ENCODE data around the gene SERPINA1. TPM values are rescaled to one million over a fixed set of nuclear protein-coding genes. Genes with fewer than 3 reads are reported as not detected.

The SERPINA1 gene
- total and polyA plus RNA-seq, 8 donors = 10.5 to 1,332 (median 80.3) TPM

GRCh38 chr14:94407906-94408305, 19.5 kb upstream of the SERPINA1 start:
- H3K4me3 ChIP-seq = no peak overlapping the region
- no peak for TF ChIP-seq POLR2AphosphoS5 (IDR thresholded peaks at IDR 0.05)
- no peak for TF ChIP-seq CTCF (IDR thresholded peaks at IDR 0.05)
- no peak for TF ChIP-seq POLR2A (IDR thresholded peaks at IDR 0.05)
- no peak for TF ChIP-seq EP300 (IDR thresholded peaks at IDR 0.05)
- intact Hi-C loops (cut with DNase I; ENCODE audit: low total_unique reads) = no loop called here

GRCh38 chr14:94406910-94407309, 18.5 kb upstream of the SERPINA1 start:
- peaks cover 0 to 22% (median 18%) of the 10 kb centered on the region in 4 donors for H3K9me3 ChIP-seq
- no peaks in the 10 kb centered on the region for H3K36me3 ChIP-seq
- TF ChIP-seq EP300 (IDR thresholded peaks at IDR 0.05) (no peak), POLR2A (IDR thresholded peaks at IDR 0.05) (no peak), CTCF (IDR thresholded peaks at IDR 0.05) (no peak), POLR2AphosphoS5 (IDR thresholded peaks at IDR 0.05) (no peak)
- no peak overlapping the region for H3K27ac ChIP-seq
- intact Hi-C loops (cut with DNase I; ENCODE audit: low total_unique reads) = no loop called here
- H3K27me3 ChIP-seq = no peaks in the 10 kb centered on the region
- no peaks in the 10 kb centered on the region for H3K4me1 ChIP-seq
- no peak for DNase-seq
- H3K4me3 ChIP-seq = no peak overlapping the region

More at GRCh38 chr14:94407906-94408305, 19.5 kb upstream of the SERPINA1 start:
- no peak for DNase-seq
- Histone ChIP-seq H3K36me3 (no peaks in the 10 kb centered on the region), H3K27ac (no peak overlapping the region), H3K9me3 (peaks cover 0 to 22% (median 18%) of the 10 kb centered on the region in 4 donors), H3K27me3 (no peaks in the 10 kb centered on the region), H3K4me1 (no peaks in the 10 kb centered on the region)

DNA sequence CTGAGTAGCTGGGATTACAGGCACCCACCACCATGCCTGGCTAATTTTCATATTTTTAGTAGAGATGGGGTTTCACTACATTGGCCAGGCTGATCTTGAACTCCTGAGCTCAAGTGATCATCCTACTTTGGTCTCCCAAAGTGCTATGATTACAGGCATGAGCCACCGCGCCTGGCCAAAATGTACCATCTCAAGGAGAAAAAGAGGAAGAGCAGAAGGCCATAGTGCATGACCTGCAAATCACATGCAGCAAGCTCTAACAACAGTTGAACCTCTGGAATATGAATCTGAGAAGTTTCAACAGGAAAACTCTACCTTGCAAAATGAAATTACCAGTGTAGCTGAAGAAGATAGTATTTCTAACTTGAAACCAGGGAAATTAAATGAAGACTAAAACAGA, 17.1 kb upstream of the SERPINA1 start:
- Histone ChIP-seq H3K4me3 (no peak overlapping the region), H3K27ac (no peak overlapping the region), H3K36me3 (no peaks in the 10 kb centered on the region), H3K9me3 (peaks cover 0 to 12% (median 10%) of the 10 kb centered on the region in 4 donors), H3K27me3 (no peaks in the 10 kb centered on the region), H3K4me1 (no peaks in the 10 kb centered on the region)
- DNase-seq = no peak
- intact Hi-C loops (cut with DNase I; ENCODE audit: low total_unique reads) = no loop called here
- 84 to 100% (median 93%) methylated on average over 2 of the region's 2 CpGs for whole genome bisulfite sequencing, 5 donors
- TF ChIP-seq POLR2A (IDR thresholded peaks at IDR 0.05) (no peak), EP300 (IDR thresholded peaks at IDR 0.05) (no peak), CTCF (IDR thresholded peaks at IDR 0.05) (no peak), POLR2AphosphoS5 (IDR thresholded peaks at IDR 0.05) (no peak)

DNA sequence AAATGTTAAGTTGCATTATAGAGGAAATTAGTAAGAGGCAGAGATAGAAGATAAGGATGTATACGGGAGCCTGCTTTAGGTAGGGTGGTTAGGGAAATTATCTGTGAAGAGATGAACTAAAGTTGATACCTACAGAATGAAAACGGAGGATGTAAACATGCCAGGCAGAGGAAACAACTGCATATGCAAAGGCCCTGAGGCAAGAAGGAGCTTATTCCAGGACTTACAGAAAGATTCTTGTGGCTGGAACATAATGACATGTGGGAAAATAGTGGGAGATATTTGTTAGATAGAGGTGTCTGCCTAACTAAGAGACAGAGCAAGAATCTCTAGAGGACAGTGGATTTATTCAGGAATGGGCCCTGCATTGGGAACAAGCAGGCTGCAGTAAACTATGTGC, 16.2 kb upstream of the SERPINA1 start:
- H3K36me3 ChIP-seq = no peaks in the 10 kb centered on the region
- no peaks in the 10 kb centered on the region for H3K4me1 ChIP-seq
- no peaks in the 10 kb centered on the region for H3K27me3 ChIP-seq
- DNase-seq = no peak
- intact Hi-C loops (cut with DNase I; ENCODE audit: low total_unique reads) = no loop called here
- peaks cover 0 to 12% (median 10%) of the 10 kb centered on the region in 4 donors for H3K9me3 ChIP-seq
- no peak overlapping the region for H3K4me3 ChIP-seq
- no peak overlapping the region for H3K27ac ChIP-seq
- TF ChIP-seq CTCF (IDR thresholded peaks at IDR 0.05) (no peak), EP300 (IDR thresholded peaks at IDR 0.05) (no peak), POLR2AphosphoS5 (IDR thresholded peaks at IDR 0.05) (no peak), POLR2A (IDR thresholded peaks at IDR 0.05) (no peak)
- 79 to 95% (median 88%) methylated on average over 2 of the region's 2 CpGs for WGBS, 5 donors
